ENCODE results near the gene RERE. TPM values are rescaled to one million over a fixed set of nuclear protein-coding genes. Genes with fewer than 3 reads are reported as not detected.

RERE gene
- total and polyA plus RNA-seq, 2 experiments from 2014 or later, result 148 to 170 TPM

- TF ChIP-seq REST (IDR thresholded peaks at IDR 0.05; ENCODE audit: unreplicated experiment) (no peak), STAT1 (IDR thresholded peaks at IDR 0.05; ENCODE audit: unreplicated experiment) (no peak), CREB1 (CRISPR knock-in tag; IDR thresholded peaks at IDR 0.05; ENCODE audit: low read depth) (no peak), ETS1 (IDR thresholded peaks at IDR 0.05) (no peak)
These were observed 238.5 kb downstream of the RERE start (continued) for GRCh38 chr1:8578936-8579335.

GRCh38 chr1:8578132-8578877, 239.1 kb downstream of the RERE start:
- ATAC-seq (no peak), DNase-seq (ENCODE audit: low spot score) (no peak)
- Histone ChIP-seq H3K79me2 (replicated peaks; ENCODE audit: insufficient read depth) (peaks cover 98% of the 10 kb centered on the region), H2AFZ (no peak overlapping the region), H3K9me2 (ENCODE audit: insufficient read depth) (no peaks in the 10 kb centered on the region), H3K4me2 (no peak overlapping the region), H3K4me1 (ENCODE audit: insufficient read depth) (peaks cover 19% of the 10 kb centered on the region), H4K20me1 (replicated peaks; ENCODE audit: insufficient read depth) (peaks cover 41% of the 10 kb centered on the region), H3K36me3 (ENCODE audit: insufficient read depth) (no peaks in the 10 kb centered on the region), H3K4me3 (no peak overlapping the region), H3K27me3 (ENCODE audit: insufficient read depth) (no peaks in the 10 kb centered on the region), H3F3A (replicated peaks; ENCODE audit: low read depth) (no peaks in the 10 kb centered on the region), H3K27ac (ENCODE audit: low read depth) (no peak overlapping the region)
- Mint-ChIP-seq H3K4me3 (no peak overlapping the region), H3K9me3 (no peaks in the 10 kb centered on the region), H3K4me1 (peaks cover 38% of the 10 kb centered on the region), H3K27ac (no peak overlapping the region), H3K27me3 (ENCODE audit: insufficient read depth, low read depth, poor library complexity) (peaks cover 6% of the 10 kb centered on the region), H3K36me3 (ENCODE audit: low read depth) (no peaks in the 10 kb centered on the region)
- TF ChIP-seq ZNF114 (CRISPR knock-in tag; IDR thresholded peaks at IDR 0.05) (no peak), STAT1 (IDR thresholded peaks at IDR 0.05; ENCODE audit: unreplicated experiment) (no peak), ZNF462 (CRISPR knock-in tag; IDR thresholded peaks at IDR 0.05) (no peak), CTCF (conservative IDR thresholded peaks at IDR 0.05; ENCODE audit: low read depth in 2 of 2) (no peak)
